B cell (primary cell): ENCODE results near the gene LYRM9. TPM values are rescaled to one million over a fixed set of nuclear protein-coding genes. Genes with fewer than 3 reads are reported as not detected.

Source experiments
- ATAC-seq: fragments of 200-7000 bp; cut with Tn5 transposase; one replicate; pipeline ENCODE4 v1.10.0; 2021; ENCODE audit warnings: low read depth, mild to moderate bottlenecking, moderate number of reproducible peaks, moderate library complexity
- CTCF ChIA-PET: fragments of 350-600 bp; sonication (Branson Sonifier 250); formaldehyde crosslinking; loops from one replicate; lab custom pipeline; 2021; ENCODE audit warnings: antibody characterized with exemption, inconsistent platforms; lab: Charles Lee
- POLR2A ChIA-PET: fragments of 350-600 bp; sonication (Branson Sonifier 250); formaldehyde crosslinking; loops from one replicate; lab custom pipeline; 2021; ENCODE audit warnings: antibody characterized with exemption; lab: Charles Lee
- DNase-seq: peaks from one replicate; pipeline ENCODE4 v3.0.0; 2013
- H2AFZ ChIP-seq: 2 replicates; pipeline ENCODE4 v1.6.1; 2012; ENCODE audit warnings: mild to moderate bottlenecking, low read depth, low read length; ENCODE audit not compliant: insufficient read depth, poor library complexity, severe bottlenecking
- H3K27ac ChIP-seq, 2 donors: 1 replicate in 1 of 2; 2 replicates in 1 of 2; pipeline ENCODE4 v1.5.1; 2012 to 2013; ENCODE audit warnings: low read length in 2 of 2, mild to moderate bottlenecking in 2 of 2, moderate library complexity in 1 of 2
- H3K27me3 ChIP-seq, 4 experiments: fragments of 200-600 bp in 1 of 4; sonication (generic) in 1 of 4; replicated peaks in 1 of 4; 1 replicate in 2 of 4; 2 replicates in 2 of 4; pipeline versions ENCODE4 v1.6.1 to v1.7.0; 2013 to 2016; ENCODE audit warnings: low read length in 3 of 4, mild to moderate bottlenecking in 2 of 4, mixed read lengths in 1 of 4, moderate library complexity in 1 of 4; ENCODE audit not compliant: insufficient read depth in 4 of 4, control insufficient read depth in 3 of 4; ENCODE audit errors: control extremely low read depth in 1 of 4
- H3K36me3 ChIP-seq, 2 experiments: replicated peaks in 1 of 2; 1 replicate in 1 of 2; 2 replicates in 1 of 2; pipeline versions ENCODE4 v1.6.1 to v1.7.1; 2013; ENCODE audit warnings: low read length in 1 of 2; ENCODE audit not compliant: insufficient read depth in 2 of 2, control insufficient read depth in 1 of 2; ENCODE audit errors: control extremely low read depth in 1 of 2, extremely low read depth in 1 of 2
- H3K4me1 ChIP-seq, 2 donors: fragments of 200-600 bp in 1 of 2; sonication (generic) in 1 of 2; 1 replicate in 1 of 2; 2 replicates in 1 of 2; pipeline versions ENCODE4 v1.5.1 to v1.6.1; 2013 to 2017; ENCODE audit warnings: low read length in 2 of 2; ENCODE audit not compliant: control insufficient read depth in 2 of 2, insufficient read depth in 2 of 2
- H3K4me2 ChIP-seq: replicated peaks from 2 replicates; pipeline ENCODE3; 2012; ENCODE audit warnings: mild to moderate bottlenecking, low read depth, low read length; ENCODE audit not compliant: poor library complexity, severe bottlenecking
- H3K4me3 ChIP-seq, 5 experiments: fragments of 200-600 bp in 1 of 5; sonication (generic) in 1 of 5; 1 replicate in 3 of 5; 2 replicates in 2 of 5; pipeline versions ENCODE4 v1.5.1 to v1.7.0; 2011 to 2016; ENCODE audit warnings: low read length in 4 of 5, mild to moderate bottlenecking in 4 of 5, low read depth in 2 of 5, control low read depth in 1 of 5, moderate library complexity in 1 of 5; ENCODE audit not compliant: insufficient read depth in 1 of 5; ENCODE audit errors: control extremely low read depth in 1 of 5, extremely low read depth in 1 of 5
- H3K79me2 ChIP-seq: fragments of 200-600 bp; sonication (generic); one replicate; pipeline ENCODE4 v1.6.0; 2016; ENCODE audit warnings: low read length; ENCODE audit not compliant: control insufficient read depth, insufficient read depth
- H3K9ac ChIP-seq: fragments of 200-600 bp; sonication (generic); 2 replicates; pipeline ENCODE4 v1.6.1; 2017; ENCODE audit warnings: mild to moderate bottlenecking, low read length, moderate library complexity
- H3K9me3 ChIP-seq, 3 donors: one replicate each; pipeline versions ENCODE4 v1.6.1 to v1.7.1; 2013; ENCODE audit warnings: low read length in 2 of 3; ENCODE audit not compliant: control insufficient read depth in 2 of 3, insufficient read depth in 1 of 3; ENCODE audit errors: control extremely low read depth in 1 of 3
- H4K20me1 ChIP-seq: 2 replicates; pipeline ENCODE4 v1.6.0; 2012; ENCODE audit warnings: mild to moderate bottlenecking, low read length; ENCODE audit not compliant: insufficient read depth, control insufficient read depth, poor library complexity, severe bottlenecking
- H3K27ac Mint-ChIP-seq: one replicate; pipeline ENCODE4 v1.8.0; 2021; ENCODE audit warnings: mixed read lengths
- H3K27me3 Mint-ChIP-seq: one replicate; pipeline ENCODE4 v1.8.0; 2021; ENCODE audit warnings: mixed read lengths
- H3K4me1 Mint-ChIP-seq: one replicate; pipeline ENCODE4 v1.8.0; 2021; ENCODE audit warnings: mixed read lengths
- H3K4me3 Mint-ChIP-seq: one replicate; pipeline ENCODE4 v1.8.0; 2021; ENCODE audit warnings: mixed read lengths
- H3K9me3 Mint-ChIP-seq: one replicate; pipeline ENCODE4 v1.8.0; 2022; ENCODE audit warnings: mixed read lengths; ENCODE audit not compliant: insufficient read depth
- CTCF ChIP-seq: fragments of 200-600 bp; IDR thresholded peaks from one replicate; pipeline ENCODE4 v1.8.0; 2022; ENCODE audit warnings: antibody characterized with exemption, mild to moderate bottlenecking
- EZH2 ChIP-seq: IDR thresholded peaks from 2 replicates; pipeline ENCODE4 v1.6.1; 2012; ENCODE audit warnings: borderline replicate concordance, low read depth, mild to moderate bottlenecking, moderate library complexity, low read length; ENCODE audit not compliant: insufficient read depth, poor library complexity, severe bottlenecking
- WGBS: methylation state at CpG from one replicate; pipeline ENCODE4 v1.1.5; 2013; ENCODE audit warnings: missing lambda C conversion rate; ENCODE audit not compliant: insufficient coverage; 5-methylcytosine and 5-hydroxymethylcytosine counted together
- intact Hi-C: fragments of 100-400 bp; cut with micrococcal nuclease; formaldehyde crosslinking; loops from one replicate; pipeline ENCODE4 v1.10.0; 2022
- polyA plus RNA-seq: library from polyadenylated mRNA; depleted of rRNA; stranded (reverse); fragments of >200 nt; gene quantifications from 2 replicates; pipeline ENCODE4 v1.2.3, GENCODE V29; 2012
- total RNA-seq, 2 donors: library from RNA; stranded (reverse); fragments of 120-200 nt in 1 of 2; gene quantifications; 1 replicate in 1 of 2; 2 replicates in 1 of 2; pipeline versions ENCODE4 v1.2.3 to v1.2.4, GENCODE V29; 2013 to 2022

Gene LYRM9
- total and polyA plus RNA-seq, 2 donors (not counting 1 experiment from before 2014, with no cell fraction given): 12.1 to 14.2 TPM

GRCh38 chr17:27938241-27938640, 45.1 kb upstream of the LYRM9 start:
- H3K27me3 ChIP-seq: peaks cover 0 to 6% (median 0%) of the 10 kb centered on the region in 4 experiments
- Mint-ChIP-seq H3K4me1 (peaks cover 24% of the 10 kb centered on the region), H3K4me3 (no peak overlapping the region), H3K27me3 (peaks cover 23% of the 10 kb centered on the region), H3K9me3 (no peaks in the 10 kb centered on the region), H3K27ac (no peak overlapping the region)
- TF ChIP-seq CTCF (no peak), EZH2 (no peak)
- H3K9me3 ChIP-seq: no peaks in the 10 kb centered on the region
- ChIA-PET CTCF (interaction anchor here (1.0 kb wide), 1 partner anchor 183 kb away, joined by 3 read pairs; no protein-coding TSS in a partner anchor), POLR2A (no interaction called here)
- no peak for DNase-seq
- no peak overlapping the region for H3K4me2 ChIP-seq
- H2AFZ ChIP-seq: no peak overlapping the region
- intact Hi-C loops: no loop called here
- no peaks in the 10 kb centered on the region for H3K36me3 ChIP-seq
- ATAC-seq: no peak
- H3K9ac ChIP-seq: no peak overlapping the region
- H3K4me1 ChIP-seq: peaks cover 17 to 18% of the 10 kb centered on the region in 2 donors
- no peak overlapping the region for H3K4me3 ChIP-seq
- H4K20me1 ChIP-seq: no peaks in the 10 kb centered on the region
- H3K27ac ChIP-seq: no peak overlapping the region
- no peaks in the 10 kb centered on the region for H3K79me2 ChIP-seq

- peaks cover 24% of the 10 kb centered on the region for H3K4me1 Mint-ChIP-seq
- Histone ChIP-seq H3K4me3 (no peak overlapping the region), H3K36me3 (no peaks in the 10 kb centered on the region), H3K9me3 (no peaks in the 10 kb centered on the region), H4K20me1 (no peaks in the 10 kb centered on the region), H3K4me1 (peaks cover 17 to 18% of the 10 kb centered on the region in 2 donors), H3K27ac (no peak overlapping the region), H3K79me2 (no peaks in the 10 kb centered on the region), H2AFZ (no peak overlapping the region), H3K27me3 (peaks cover 0 to 6% (median 0%) of the 10 kb centered on the region in 4 experiments), H3K9ac (no peak overlapping the region), H3K4me2 (no peak overlapping the region)
- no peak overlapping the region for H3K4me3 Mint-ChIP-seq
- WGBS: 86% methylated on average over 7 of the region's 8 CpGs
- no peak for DNase-seq
- CTCF ChIA-PET: no interaction called here
- intact Hi-C loops: no loop called here
- POLR2A ChIA-PET: interaction anchor here (0.6 kb wide), 1 partner anchor 566 kb away, joined by 8 read pairs; no protein-coding TSS in a partner anchor
- no peaks in the 10 kb centered on the region for H3K9me3 Mint-ChIP-seq
- ATAC-seq: no peak
- no peak overlapping the region for H3K27ac Mint-ChIP-seq
- no peak for TF ChIP-seq CTCF
- TF ChIP-seq EZH2: no peak
- H3K27me3 Mint-ChIP-seq: peaks cover 23% of the 10 kb centered on the region
These were observed 43.9 kb upstream of the LYRM9 start for GRCh38 chr17:27937025-27937546.
